ENCODE data around the gene CEP112.

GRCh38 chr17:65707780-65708179 is 484.2 kb downstream of the CEP112 start:
- TF ChIP-seq CTCF (IDR thresholded peaks at IDR 0.05) (no peak), EZH2 (IDR thresholded peaks at IDR 0.05) (no peak)

All from neural progenitor cell (in vitro differentiated cells).